Thymus (tissue), 11 donors: Measurements from ENCODE around the gene DBR1. TPM values are rescaled to one million over a fixed set of nuclear protein-coding genes. Genes with fewer than 3 reads are reported as not detected.

Experiments
- DNase-seq, 9 donors: peaks; one replicate each; pipeline ENCODE4 v3.0.0-alpha.2; 2013; ENCODE audit warnings: low spot score in 9 of 9, low read depth in 6 of 9, missing footprints in 1 of 9
- H3K27ac ChIP-seq, 2 donors: one replicate each; pipeline ENCODE4 v1.5.1; 2013; ENCODE audit warnings: control low read depth in 1 of 2, low read depth in 1 of 2, low read length in 1 of 2, mild to moderate bottlenecking in 1 of 2, moderate library complexity in 1 of 2
- H3K27me3 ChIP-seq, 2 donors: one replicate each; pipeline ENCODE4 v1.5.1; 2013; ENCODE audit warnings: low read length in 1 of 2; ENCODE audit not compliant: control insufficient read depth in 2 of 2, insufficient read depth in 1 of 2
- H3K36me3 ChIP-seq, 2 donors: one replicate each; pipeline ENCODE4 v1.5.1; 2013; ENCODE audit warnings: low read length in 1 of 2, mild to moderate bottlenecking in 1 of 2, moderate library complexity in 1 of 2; ENCODE audit not compliant: control insufficient read depth in 2 of 2, insufficient read depth in 2 of 2
- H3K4me1 ChIP-seq, 2 donors: one replicate each; pipeline ENCODE4 v1.5.1; 2013; ENCODE audit warnings: low read length in 2 of 2; ENCODE audit not compliant: control insufficient read depth in 2 of 2, insufficient read depth in 2 of 2
- H3K4me3 ChIP-seq, 2 donors: one replicate each; pipeline ENCODE4 v1.5.1; 2013; ENCODE audit warnings: low read length in 2 of 2, control low read depth in 1 of 2, mild to moderate bottlenecking in 1 of 2
- H3K9me3 ChIP-seq, 2 donors: one replicate each; pipeline ENCODE4 v1.5.1; 2013; ENCODE audit warnings: low read length in 1 of 2, mild to moderate bottlenecking in 1 of 2; ENCODE audit not compliant: control insufficient read depth in 2 of 2, insufficient read depth in 1 of 2
- WGBS: extraction: QIAGEN DNeasy Blood & Tissue Kit; methylation state at CpG from one replicate; pipeline ENCODE4 v1.1.7; 2013; 5-methylcytosine and 5-hydroxymethylcytosine counted together
- polyA plus RNA-seq: library from polyadenylated mRNA; stranded (reverse); fragments of 200-250 nt; gene quantifications from one replicate; pipeline ENCODE4 v1.2.3, GENCODE V29; 2013
- total RNA-seq: library from RNA; stranded (reverse); fragments of 120-200 nt; gene quantifications from one replicate; pipeline ENCODE4 v1.2.4, GENCODE V29; 2013
- donor health status: healthy.

The DBR1 gene
- total and polyA plus RNA-seq, 2 donors, result 12.7 to 16.4 TPM

GRCh38 chr3:138196023-138196422 is 21.3 kb upstream of the DBR1 start:
- DNase-seq, result no peak
- Histone ChIP-seq H3K4me3 (no peak overlapping the region), H3K27ac (no peak overlapping the region), H3K9me3 (no peaks in the 10 kb centered on the region), H3K4me1 (no peaks in the 10 kb centered on the region), H3K36me3 (peaks cover 4 to 5% of the 10 kb centered on the region in 2 donors), H3K27me3 (no peaks in the 10 kb centered on the region)
- 99% methylated on average over 2 of the region's 2 CpGs for WGBS

GRCh38 chr3:138195481-138195880 is 20.8 kb upstream of the DBR1 start:
- DNase-seq, result no peak
- H3K4me3 ChIP-seq, result no peak overlapping the region
- H3K9me3 ChIP-seq, result no peaks in the 10 kb centered on the region
- H3K27ac ChIP-seq, result no peak overlapping the region
- H3K27me3 ChIP-seq, result no peaks in the 10 kb centered on the region
- H3K36me3 ChIP-seq, result peaks cover 5 to 8% of the 10 kb centered on the region in 2 donors
- 98% methylated on average over 2 of the region's 2 CpGs for WGBS
- no peaks in the 10 kb centered on the region for H3K4me1 ChIP-seq

- DNase-seq, result peak in 3 of 9 donors; percentile 26 to 33 (median 29)
- Histone ChIP-seq H3K27me3 (peaks cover 5 to 14% of the 10 kb centered on the region in 2 donors), H3K27ac (peak overlapping the region; percentile 79 to 92), H3K9me3 (no peaks in the 10 kb centered on the region), H3K4me1 (peaks cover 4 to 11% of the 10 kb centered on the region in 2 donors), H3K4me3 (peak overlapping the region; percentile 84 to 99), H3K36me3 (peaks cover 0 to 7% of the 10 kb centered on the region in 2 donors)
- 13% methylated on average over 17 of the region's 17 CpGs for WGBS
These were observed 13.5 kb upstream of the DBR1 start for GRCh38 chr3:138188013-138188730.

GRCh38 chr3:138187296-138188012 is 12.7 kb upstream of the DBR1 start, which contains the start of gene ARMC8:
ARMC8 (plus strand) TSS chr3:138187301; CDS start chr3:138187555, 254 bp downstream.
- H3K36me3 ChIP-seq, result peaks cover 0 to 7% of the 10 kb centered on the region in 2 donors
- H3K4me3 ChIP-seq, result peak within 1 kb of the TSS; percentile 84 to 99
- peak within 1 kb of the TSS; percentile 79 to 92 for H3K27ac ChIP-seq
- H3K9me3 ChIP-seq, result no peaks in the 10 kb centered on the region
- peak in 5 of 9 donors; percentile 18 to 87 (median 33) for DNase-seq
- peaks cover 4 to 11% of the 10 kb centered on the region in 2 donors for H3K4me1 ChIP-seq
- peaks cover 7 to 18% of the 10 kb centered on the region in 2 donors for H3K27me3 ChIP-seq
- under 1% methylated on average over 59 of the region's 59 CpGs for WGBS

GRCh38 chr3:138186803-138187295 is 12.1 kb upstream of the DBR1 start:
- peak overlapping the region; percentile 84 to 99 for H3K4me3 ChIP-seq
- H3K4me1 ChIP-seq, result peaks cover 4 to 11% of the 10 kb centered on the region in 2 donors
- peak overlapping the region; percentile 79 to 92 for H3K27ac ChIP-seq
- peaks cover 7 to 18% of the 10 kb centered on the region in 2 donors for H3K27me3 ChIP-seq
- H3K9me3 ChIP-seq, result no peaks in the 10 kb centered on the region
- WGBS, result under 1% methylated on average over 25 of the region's 25 CpGs
- DNase-seq, result peak in 8 of 9 donors; percentile 79 to 95 (median 90)
- peaks cover 0 to 7% of the 10 kb centered on the region in 2 donors for H3K36me3 ChIP-seq

- Histone ChIP-seq H3K27me3 (peaks cover 7 to 18% of the 10 kb centered on the region in 2 donors), H3K27ac (no peak overlapping the region), H3K36me3 (peaks cover 0 to 5% of the 10 kb centered on the region in 2 donors), H3K4me1 (peaks cover 4 to 11% of the 10 kb centered on the region in 2 donors), H3K4me3 (peak overlapping the region in 1 of 2 donors; percentile 99), H3K9me3 (no peaks in the 10 kb centered on the region)
- 87% methylated on average over 2 of the region's 2 CpGs for WGBS
- no peak for DNase-seq
These were observed 11.5 kb upstream of the DBR1 start for GRCh38 chr3:138186221-138186620.

- no peak overlapping the region for H3K4me3 ChIP-seq
- 85% methylated on average over 3 of the region's 3 CpGs for WGBS
- H3K27me3 ChIP-seq, result peaks cover 7 to 18% of the 10 kb centered on the region in 2 donors
- H3K4me1 ChIP-seq, result peaks cover 4 to 11% of the 10 kb centered on the region in 2 donors
- no peak for DNase-seq
- H3K9me3 ChIP-seq, result no peaks in the 10 kb centered on the region
- peaks cover 0 to 2% of the 10 kb centered on the region in 2 donors for H3K36me3 ChIP-seq
- no peak overlapping the region for H3K27ac ChIP-seq
These were observed 10.3 kb upstream of the DBR1 start for GRCh38 chr3:138184994-138185393.

- Histone ChIP-seq H3K27ac (no peak overlapping the region), H3K27me3 (peaks cover 5 to 16% of the 10 kb centered on the region in 2 donors), H3K4me1 (no peaks in the 10 kb centered on the region), H3K9me3 (no peaks in the 10 kb centered on the region), H3K4me3 (no peak overlapping the region), H3K36me3 (no peaks in the 10 kb centered on the region)
- 19% methylated on average over 2 of the region's 2 CpGs for WGBS
- DNase-seq, result peak in 4 of 9 donors; percentile 15 to 59 (median 36)
These were observed 5.8 kb upstream of the DBR1 start for GRCh38 chr3:138180375-138181029.
